H1 (cell line): Measurements from ENCODE around the gene RFPL1. TPM values are rescaled to one million over a fixed set of nuclear protein-coding genes. Genes with fewer than 3 reads are reported as not detected.

Experiments used
- CHD7 ChIP-seq: fragments of 300-600 bp; sonication (generic); IDR thresholded peaks from 2 replicates; pipeline ENCODE4 v1.7.1; 2012; ENCODE audit warnings: low read length, moderate library complexity, mild to moderate bottlenecking, inconsistent platforms; ENCODE audit not compliant: insufficient replicate concordance
- EZH2 ChIP-seq: fragments of 200-600 bp; sonication (generic); IDR thresholded peaks from 2 replicates; pipeline ENCODE4 v1.7.1; 2012; ENCODE audit warnings: low read depth, mild to moderate bottlenecking, moderate library complexity, low read length, inconsistent platforms; ENCODE audit not compliant: severe bottlenecking
- FOSL1 ChIP-seq: IDR thresholded peaks from 2 replicates; pipeline ENCODE4 v1.6.1; 2011; ENCODE audit warnings: mild to moderate bottlenecking, low read depth, low read length, moderate library complexity; ENCODE audit not compliant: insufficient read depth
- HDAC6 ChIP-seq: IDR thresholded peaks from one replicate; pipeline ENCODE4 v1.7.1; 2012; ENCODE audit warnings: low read depth, mild to moderate bottlenecking, inconsistent platforms, low read length, moderate library complexity
- JUN ChIP-seq: IDR thresholded peaks from 2 replicates; pipeline ENCODE4 v1.6.1; 2011; ENCODE audit warnings: low read depth, mild to moderate bottlenecking, improper control_type of control experiment, low read length
- KDM5A ChIP-seq: fragments of 200-600 bp; IDR thresholded peaks from 2 replicates; pipeline ENCODE4 v1.7.1; 2012; ENCODE audit warnings: mild to moderate bottlenecking, low read length, inconsistent platforms, mixed read lengths
- RXRA ChIP-seq: IDR thresholded peaks from 2 replicates; pipeline ENCODE4 v1.6.1; 2011; ENCODE audit warnings: low read depth, mild to moderate bottlenecking, low read length, moderate library complexity; ENCODE audit not compliant: insufficient read depth
- TBP ChIP-seq: IDR thresholded peaks from 2 replicates; pipeline ENCODE4 v1.6.1; 2011; ENCODE audit warnings: low read depth, low read length, improper control_type of control experiment
- USF2 ChIP-seq: IDR thresholded peaks from 2 replicates; pipeline ENCODE4 v1.6.1; 2011; ENCODE audit warnings: low read length, improper control_type of control experiment
- ZNF274 ChIP-seq: IDR thresholded peaks from 2 replicates; pipeline ENCODE4 v1.7.0; 2012; ENCODE audit warnings: low read length, borderline replicate concordance; ENCODE audit errors: extremely low read depth
- polyA plus RNA-seq, 7 experiments: library from polyadenylated mRNA; depleted of rRNA in 3 of 7; stranded (reverse) in 5 of 7; unstranded in 2 of 7; fragments of >200 nt in 5 of 7; fragments of 200-250 nt in 2 of 7; gene quantifications; 1 replicate in 5 of 7; 2 replicates in 1 of 7; 4 replicates in 1 of 7; pipeline versions ENCODE4 v1.2.1 to v1.2.3, GENCODE V29; 2011 to 2013; ENCODE audit warnings: missing spikeins in 2 of 7, mixed read lengths in 2 of 7
- total RNA-seq: library from RNA; stranded (reverse); fragmentation: NEBNext Ultra II Directional; extraction: Animal tissue kit (Norgen Biotek cat#: 25700); gene quantifications from 2 replicates; pipeline ENCODE4 v1.2.1, GENCODE V29; 2021

Gene RFPL1
- total and polyA plus RNA-seq, 2 of the 8 experiments (the other 6 are each of a cell fraction or from before 2014, with no cell fraction given), result not detected

GRCh38 chr22:29393019-29393608 lies 45.3 kb upstream of the RFPL1 start (continued):
- TF ChIP-seq CHD7 (no peak), HDAC6 (no peak), TBP (no peak), KDM5A (no peak), FOSL1 (no peak), EZH2 (no peak), USF2 (no peak), JUN (no peak), RXRA (no peak), ZNF274 (no peak)
